Uterus (tissue), 4 donors: ENCODE results near the gene PHLPP1. TPM values are rescaled to one million over a fixed set of nuclear protein-coding genes. Genes with fewer than 3 reads are reported as not detected.
A peak's percentile ranks its signal among the peaks of the same experiment; 100 is the strongest.

Source experiments
- DNase-seq, 2 donors: peaks; one replicate each; pipeline ENCODE4 v3.0.0-alpha.2; 2019 to 2020
- H3K27ac ChIP-seq, 2 donors: fragments of 200-600 bp; sonication (generic); 1 replicate in 1 of 2; 2 replicates in 1 of 2; pipeline ENCODE4 v1.5.1; 2016 to 2018
- H3K27me3 ChIP-seq, 2 donors: fragments of 200-600 bp; sonication (generic); one replicate each; pipeline ENCODE4 v1.5.1; 2018 to 2019; ENCODE audit warnings: control low read depth in 1 of 2
- H3K36me3 ChIP-seq, 2 donors: fragments of 200-600 bp; sonication (generic); one replicate each; pipeline ENCODE4 v1.5.1; 2019; ENCODE audit warnings: control low read depth in 1 of 2
- H3K4me1 ChIP-seq, 2 donors: fragments of 200-600 bp; sonication (generic); one replicate each; pipeline ENCODE4 v1.5.1; 2018 to 2019; ENCODE audit warnings: control low read depth in 1 of 2
- H3K4me3 ChIP-seq, 2 donors: fragments of 200-600 bp; sonication (generic); 1 replicate in 1 of 2; 2 replicates in 1 of 2; pipeline ENCODE4 v1.5.1; 2018 to 2019; ENCODE audit warnings: mild to moderate bottlenecking in 1 of 2
- H3K9me3 ChIP-seq, 2 donors: fragments of 200-600 bp; sonication (generic); one replicate each; pipeline ENCODE4 v1.5.1; 2019; ENCODE audit warnings: control low read depth in 1 of 2
- CTCF ChIP-seq, 4 experiments: fragments of 200-600 bp in 2 of 4; fragments of 450-650 bp in 2 of 4; sonication (generic) in 2 of 4; IDR thresholded peaks; one replicate each; pipeline ENCODE4 v1.5.1; 2016 to 2019; ENCODE audit warnings: antibody characterized with exemption in 4 of 4, mild to moderate bottlenecking in 2 of 4, moderate library complexity in 1 of 4
- POLR2A ChIP-seq, 2 donors: fragments of 450-650 bp; IDR thresholded peaks; one replicate each; pipeline ENCODE4 v1.6.1; 2016; ENCODE audit warnings: antibody characterized with exemption in 2 of 2, mild to moderate bottlenecking in 1 of 2, moderate library complexity in 1 of 2
- intact Hi-C: fragments of 100-400 bp; cut with DNase I; formaldehyde crosslinking; loops from one replicate; pipeline ENCODE4 v1.15.1; 2023; ENCODE audit warnings: low total_unique reads
- total RNA-seq, 4 donors: library from RNA; depleted of rRNA in 3 of 4; stranded (reverse); fragments of >200 nt in 3 of 4; gene quantifications; one replicate each; pipeline versions ENCODE4 v1.1.0 to v1.2.4, GENCODE V29; 2014 to 2023
- donor health status: DM: yes; HTN: yes; CAD: no.

PHLPP1 gene
- total RNA-seq, 4 donors from 2014 or later, result 10.6 to 32.4 (median 14.1) TPM

GRCh38 chr18:62786689-62787088 lies 71.3 kb downstream of the PHLPP1 start:
- no peak for DNase-seq
- Histone ChIP-seq H3K36me3 (no peaks in the 10 kb centered on the region), H3K4me3 (no peak overlapping the region), H3K27ac (no peak overlapping the region), H3K27me3 (no peaks in the 10 kb centered on the region), H3K9me3 (no peaks in the 10 kb centered on the region), H3K4me1 (peaks cover 4 to 10% of the 10 kb centered on the region in 2 donors)
- intact Hi-C loops, result no loop called here
- TF ChIP-seq POLR2A (IDR thresholded peaks at IDR 0.05), result no peak
- no peak for TF ChIP-seq CTCF (IDR thresholded peaks at IDR 0.05)

- H3K36me3 ChIP-seq, result no peaks in the 10 kb centered on the region
- no peaks in the 10 kb centered on the region for H3K9me3 ChIP-seq
- H3K4me1 ChIP-seq, result peaks cover 0 to 10% of the 10 kb centered on the region in 2 donors
- H3K27me3 ChIP-seq, result no peaks in the 10 kb centered on the region
- no peak overlapping the region for H3K4me3 ChIP-seq
- no peak overlapping the region for H3K27ac ChIP-seq
- DNase-seq, result no peak
- intact Hi-C loops, result no loop called here
- TF ChIP-seq CTCF (IDR thresholded peaks at IDR 0.05) (no peak), POLR2A (IDR thresholded peaks at IDR 0.05) (no peak)
Observed at GRCh38 chr18:62788111-62788510, 72.8 kb downstream of the PHLPP1 start.

- Histone ChIP-seq H3K9me3 (no peaks in the 10 kb centered on the region), H3K27me3 (no peaks in the 10 kb centered on the region), H3K4me1 (peaks cover 0 to 10% of the 10 kb centered on the region in 2 donors), H3K27ac (no peak overlapping the region), H3K4me3 (no peak overlapping the region), H3K36me3 (no peaks in the 10 kb centered on the region)
- no peak for DNase-seq
- TF ChIP-seq POLR2A (IDR thresholded peaks at IDR 0.05), result no peak
- TF ChIP-seq CTCF (IDR thresholded peaks at IDR 0.05), result no peak
- intact Hi-C loops, result no loop called here
Observed at GRCh38 chr18:62788876-62789275, 73.5 kb downstream of the PHLPP1 start.

DNA sequence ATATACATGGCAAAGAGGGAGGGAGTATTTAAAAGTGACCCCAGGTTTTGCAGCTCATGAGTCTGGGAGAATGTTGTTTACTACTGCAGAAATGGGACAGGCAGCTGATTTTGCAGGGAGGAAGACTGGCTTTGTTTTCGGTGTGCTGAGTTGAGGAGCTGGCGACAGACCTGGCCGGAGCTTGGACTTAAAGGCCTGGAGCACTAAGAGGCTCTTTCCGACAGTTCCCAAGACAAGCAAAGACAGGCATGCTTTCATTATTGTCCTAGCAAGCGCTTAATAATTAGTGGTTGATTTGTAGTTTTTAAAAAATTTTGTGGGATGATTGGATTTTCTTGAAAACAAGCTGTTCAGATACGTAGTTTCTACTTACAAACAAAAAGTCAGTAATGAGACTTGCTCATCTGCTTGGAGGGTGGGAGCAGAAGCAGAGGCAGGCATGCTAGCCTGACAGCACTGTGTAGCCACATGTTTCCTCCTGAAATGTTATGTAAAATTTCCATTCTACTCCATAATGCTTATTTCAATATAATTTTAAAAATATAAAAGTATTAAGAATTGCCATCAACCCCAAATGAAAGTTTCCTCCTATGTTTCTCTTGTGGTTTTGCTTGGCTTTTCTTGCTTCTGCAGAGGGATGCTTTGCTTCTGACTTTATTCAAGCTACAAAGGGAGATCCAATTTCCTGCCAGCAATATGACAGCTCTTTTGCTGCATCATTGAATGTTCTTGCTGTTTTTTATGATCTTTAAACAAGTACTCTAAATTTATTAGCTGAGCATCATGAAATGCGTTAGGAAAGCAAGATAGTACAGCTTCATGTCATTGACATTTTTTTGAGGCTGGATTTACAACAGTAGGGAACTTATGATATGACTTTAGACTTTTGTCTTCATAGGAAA lies 75.8 kb downstream of the PHLPP1 start:
- intact Hi-C loops, result loop anchor here (10.0 kb wide), 1 partner anchor 66 kb away; no protein-coding TSS in a partner anchor
- H3K4me1 ChIP-seq, result peaks cover 0 to 10% of the 10 kb centered on the region in 2 donors
- H3K36me3 ChIP-seq, result no peaks in the 10 kb centered on the region
- TF ChIP-seq CTCF (IDR thresholded peaks at IDR 0.05) (no peak), POLR2A (IDR thresholded peaks at IDR 0.05) (no peak)
- H3K27ac ChIP-seq, result peak overlapping the region in 1 of 2 donors; percentile 23
- no peak overlapping the region for H3K4me3 ChIP-seq
- no peaks in the 10 kb centered on the region for H3K9me3 ChIP-seq
- DNase-seq, result no peak
- no peaks in the 10 kb centered on the region for H3K27me3 ChIP-seq

DNA sequence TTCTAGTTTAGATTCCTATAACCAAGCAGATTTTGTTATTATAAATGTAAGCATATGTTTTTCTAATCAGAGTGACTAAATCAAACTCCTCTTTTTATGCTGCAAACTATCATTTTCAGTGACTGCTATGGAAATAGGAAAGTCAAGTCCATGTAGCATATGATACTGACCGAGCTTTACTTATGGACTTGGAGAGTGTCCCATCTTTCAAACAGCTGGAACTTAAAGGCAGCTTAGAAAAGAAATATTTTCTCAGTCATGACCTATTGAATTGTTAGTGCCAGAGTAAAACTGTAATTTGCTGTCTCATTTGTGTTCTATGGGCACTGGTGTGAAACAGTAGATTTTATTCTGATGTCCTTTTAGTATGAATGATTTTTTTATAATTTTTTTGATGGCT lies 76.7 kb downstream of the PHLPP1 start:
- Histone ChIP-seq H3K27me3 (no peaks in the 10 kb centered on the region), H3K4me3 (no peak overlapping the region), H3K27ac (no peak overlapping the region), H3K9me3 (no peaks in the 10 kb centered on the region), H3K4me1 (peaks cover 0 to 10% of the 10 kb centered on the region in 2 donors), H3K36me3 (no peaks in the 10 kb centered on the region)
- intact Hi-C loops, result loop anchor here (10.0 kb wide), 1 partner anchor 67 kb away; no protein-coding TSS in a partner anchor
- no peak for TF ChIP-seq CTCF (IDR thresholded peaks at IDR 0.05)
- no peak for TF ChIP-seq POLR2A (IDR thresholded peaks at IDR 0.05)
- DNase-seq, result no peak
